Stimulated activated CD8-positive, alpha-beta memory T cell treated with anti-CD3 and anti-CD28 coated beads, Interleukin-7, amount 100 ng/mL, for 1 hour (primary cell): ENCODE results near the gene SIM1.

Source experiments
- DNase-seq, 2 donors: peaks; one replicate each; pipeline ENCODE4 v3.0.0-alpha.2; 2020; ENCODE audit warnings: low read depth in 2 of 2

SIM1 gene

GRCh38 chr6:100457311-100457990 is 7.3 kb downstream of the SIM1 start:
- no peak for DNase-seq

DNA sequence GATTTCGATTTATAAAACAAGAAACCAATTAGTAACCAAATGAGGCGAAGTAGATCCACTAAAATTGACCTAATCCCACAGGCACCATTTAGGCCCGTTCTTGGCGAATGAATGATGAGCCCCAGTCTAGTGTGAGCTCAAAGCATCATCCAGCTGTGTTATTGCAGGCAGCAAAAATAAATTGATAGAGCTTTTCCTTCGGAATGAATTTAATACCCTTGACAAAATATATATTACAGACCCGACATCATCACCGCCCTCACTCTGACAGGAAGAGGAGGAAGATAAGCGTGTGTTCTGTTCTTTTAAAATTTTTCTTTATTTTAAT is 7.8 kb downstream of the SIM1 start:
- no peak for DNase-seq

DNA sequence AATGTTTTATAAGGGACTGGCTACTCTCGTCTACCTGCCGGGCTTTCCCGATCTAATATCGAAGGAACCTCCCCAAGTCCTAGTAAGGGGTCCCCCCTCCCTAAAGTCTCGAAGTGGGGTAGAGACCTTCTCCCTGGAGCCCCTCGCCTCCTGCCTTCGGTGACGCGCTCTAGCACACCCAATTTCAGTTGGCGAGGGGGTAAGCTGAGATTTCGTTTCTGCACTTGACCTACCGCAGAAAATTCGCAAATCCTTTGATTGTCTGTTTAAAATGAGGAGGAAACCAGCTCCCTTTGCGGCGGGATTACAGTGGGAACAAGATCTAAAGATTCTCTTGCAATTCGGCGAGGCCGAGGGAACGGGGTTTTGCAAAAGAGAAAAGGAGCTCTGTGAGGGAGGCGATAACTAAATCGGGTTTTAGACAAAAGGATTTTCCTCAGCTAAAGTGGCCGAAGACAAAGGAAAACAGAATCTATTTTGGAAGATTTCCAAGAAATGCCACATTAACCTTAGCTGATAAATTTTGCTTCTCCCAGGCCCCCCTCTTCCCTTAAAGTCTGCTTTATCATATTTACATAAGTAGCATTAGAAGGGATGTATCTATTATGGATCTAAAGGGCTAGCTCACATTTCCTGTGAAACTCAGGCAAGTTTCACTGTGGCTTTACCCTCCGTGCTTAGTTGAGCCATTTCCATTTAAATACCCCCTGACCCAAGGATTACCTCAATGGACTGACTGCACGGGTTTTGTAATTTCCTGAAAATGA is 8.4 kb downstream of the SIM1 start:
- no peak for DNase-seq

- no peak for DNase-seq
These were observed 9.2 kb downstream of the SIM1 start for GRCh38 chr6:100455230-100456124.

GRCh38 chr6:100454551-100455229 is 10.0 kb downstream of the SIM1 start:
- DNase-seq: no peak

- DNase-seq: no peak
These were observed 10.8 kb downstream of the SIM1 start for GRCh38 chr6:100453701-100454521.

- DNase-seq: no peak
These were observed 11.7 kb downstream of the SIM1 start for GRCh38 chr6:100452998-100453397.

DNA sequence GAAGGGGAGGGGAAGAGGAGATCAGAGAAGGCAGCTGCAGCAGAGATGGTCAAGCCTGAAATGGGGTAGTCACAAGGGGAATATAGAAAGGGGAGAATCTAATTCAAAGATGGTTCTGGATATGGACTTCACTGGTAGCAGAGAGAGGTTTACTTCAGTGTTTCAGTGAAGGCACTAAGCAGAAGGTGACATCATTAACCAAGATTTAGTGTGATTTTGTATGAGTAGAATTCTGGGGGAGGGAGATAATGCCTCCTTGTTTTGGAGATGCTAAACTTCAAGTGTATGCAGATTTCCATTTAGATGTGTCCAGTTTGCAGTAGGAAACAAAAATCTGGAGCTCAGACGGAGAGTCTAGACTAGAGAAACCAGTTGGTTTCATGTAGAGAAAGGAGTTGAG is 13.1 kb downstream of the SIM1 start:
- no peak for DNase-seq

DNA sequence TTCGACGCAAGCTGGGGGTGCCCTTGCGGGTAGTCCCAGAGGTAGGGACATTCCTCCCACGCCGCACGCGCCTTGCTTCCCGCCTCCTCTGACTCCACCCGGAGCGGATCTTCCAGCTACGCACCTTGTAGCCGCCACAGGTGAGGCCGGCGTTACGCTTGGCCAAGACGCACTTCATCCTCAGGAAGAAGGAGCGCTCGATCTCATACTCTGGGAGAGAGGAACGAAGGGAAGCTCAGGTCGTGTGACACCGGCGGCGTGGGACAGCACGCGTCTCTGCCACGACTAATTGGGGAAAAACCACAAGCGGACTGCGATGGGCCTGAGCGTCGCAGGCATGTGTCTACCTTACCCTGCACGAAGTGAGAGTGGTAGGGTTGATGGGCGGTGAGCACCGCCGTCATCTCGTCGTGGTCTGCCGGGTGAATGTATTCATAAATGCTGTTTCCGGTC is 15.5 kb downstream of the SIM1 start:
- DNase-seq: no peak

GRCh38 chr6:100447900-100448748 is 16.6 kb downstream of the SIM1 start:
- no peak for DNase-seq

DNA sequence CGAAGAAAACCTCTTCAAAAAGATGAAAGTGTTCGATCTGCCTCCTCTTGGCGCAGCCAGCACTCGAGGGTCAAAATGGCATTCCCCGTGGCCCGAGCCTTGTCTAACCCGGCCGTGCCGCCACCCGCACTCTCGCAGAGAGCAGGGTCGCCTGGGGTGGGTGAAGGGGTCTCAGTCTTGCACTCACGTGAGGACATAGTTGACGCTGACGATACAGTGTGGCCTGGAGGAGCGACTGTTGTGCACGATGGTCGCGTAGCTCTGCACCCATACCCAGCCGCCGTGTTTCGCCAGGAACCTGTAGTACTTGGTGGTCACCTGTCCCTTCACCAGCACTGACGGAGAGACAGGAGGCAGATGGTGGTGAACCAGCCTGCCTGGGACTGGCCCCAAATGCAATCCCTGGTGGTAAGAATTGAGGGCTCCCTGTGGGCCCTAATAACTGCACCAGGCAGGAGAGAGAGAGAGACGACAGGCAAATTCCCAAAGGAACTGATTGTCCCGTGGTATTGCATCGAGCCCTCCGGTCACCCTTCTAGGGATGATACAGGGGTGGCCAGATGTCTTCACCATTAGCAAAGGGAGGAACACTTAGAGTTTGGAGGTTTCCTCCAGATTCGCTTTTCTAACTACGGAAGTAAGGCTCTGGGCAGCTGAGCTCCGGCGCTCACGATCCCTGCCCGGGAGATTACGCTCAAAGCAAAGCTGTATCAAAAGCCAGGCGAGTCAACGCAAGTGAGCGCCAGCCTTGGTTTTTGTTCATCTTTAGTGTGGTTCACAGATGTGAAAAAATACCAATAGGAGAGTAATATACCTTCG is 17.4 kb downstream of the SIM1 start:
- DNase-seq: no peak

- no peak for DNase-seq
These were observed 18.3 kb downstream of the SIM1 start for GRCh38 chr6:100446115-100447080.

- no peak for DNase-seq
These were observed 19.2 kb downstream of the SIM1 start for GRCh38 chr6:100445512-100445911.

- DNase-seq: no peak
These were observed 23.8 kb downstream of the SIM1 start for GRCh38 chr6:100440935-100441334.

- DNase-seq: no peak
These were observed 29.4 kb downstream of the SIM1 start for GRCh38 chr6:100435299-100435698.

DNA sequence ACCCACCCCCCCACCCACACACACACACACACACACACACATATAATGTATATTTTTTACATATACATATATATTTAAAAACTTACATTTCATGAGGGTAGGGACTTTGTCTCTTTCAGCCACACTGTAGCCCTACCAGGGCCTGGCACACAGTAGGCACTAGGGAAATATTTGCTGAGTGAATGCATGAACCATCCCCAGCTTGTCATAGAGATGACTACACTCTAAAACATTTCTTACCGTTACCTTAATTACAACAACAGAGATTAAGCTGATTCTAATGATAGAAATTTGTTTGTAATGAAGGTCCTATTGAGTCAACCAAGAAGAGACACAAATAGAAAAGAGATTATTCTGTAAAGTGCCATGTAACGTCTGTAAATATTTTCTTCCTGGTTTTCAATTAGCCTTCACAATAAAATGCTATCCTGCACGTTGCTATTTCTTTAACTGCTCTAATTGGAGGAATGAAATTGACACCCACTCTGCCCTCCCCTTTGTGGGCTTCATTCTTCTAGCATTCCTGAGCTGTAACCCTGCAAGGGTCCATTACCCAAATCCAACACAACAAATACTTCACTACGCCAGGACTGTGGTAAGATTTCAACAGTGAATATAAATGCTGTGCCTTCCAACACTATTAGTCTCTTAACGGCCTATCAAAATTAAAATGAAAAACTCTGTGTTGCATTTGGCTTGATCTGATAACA is 30.8 kb downstream of the SIM1 start:
- DNase-seq: no peak

GRCh38 chr6:100432136-100432535 is 32.6 kb downstream of the SIM1 start:
- DNase-seq: no peak
